HCT116 (cell line): Measurements from ENCODE around the gene LSAMP. TPM values are rescaled to one million over a fixed set of nuclear protein-coding genes. Genes with fewer than 3 reads are reported as not detected.

Experiments
- ATAC-seq: fragments of 200-7000 bp; cut with Tn5 transposase; 2 replicates; pipeline ENCODE4 v1.9.1; 2020; ENCODE audit warnings: mild to moderate bottlenecking, moderate library complexity
- BruUV-seq: library from RNA; stranded (reverse); fragments of 400-500 nt; replicated peaks from 2 replicates; lab custom pipeline; 2021; lab: Mats Ljungman, UMichigan
- CTCF ChIA-PET: fragments of 300-600 bp; sonication (Branson Sonifier 250); formaldehyde crosslinking; loops from one replicate; lab custom pipeline; 2021; ENCODE audit warnings: antibody characterized with exemption; lab: Charles Lee
- POLR2A ChIA-PET: fragments of 300-600, 350-600 bp; sonication (Branson Sonifier 250); formaldehyde crosslinking; loops from one replicate; lab custom pipeline; 2021; ENCODE audit warnings: antibody characterized with exemption; lab: Charles Lee
- RAD21 ChIA-PET, 2 experiments: fragments of 300-600 bp; sonication (Branson Sonifier 250); formaldehyde crosslinking; loops; one replicate each; lab custom pipeline; 2023; ENCODE audit warnings: low total read pairs in 2 of 2; ENCODE audit not compliant: uncharacterized antibody in 2 of 2, unreplicated experiment in 2 of 2, low non-redundant PET in 1 of 2; lab: Charles Lee
- DNase-seq: peaks from one replicate; pipeline ENCODE4 v3.0.0-alpha.2; 2010; ENCODE audit warnings: low read depth, low spot score
- H2AFZ ChIP-seq: fragments of 200-600 bp; shearing (Covaris generic), sonication (generic); 2 replicates; pipeline ENCODE4 v1.6.1; 2017; ENCODE audit warnings: low read depth, mixed run types, mixed read lengths, antibody characterized with exemption, low read length; ENCODE audit not compliant: poor library complexity, severe bottlenecking
- H3K27ac ChIP-seq: 2 replicates; pipeline ENCODE4 v1.5.1; 2012; ENCODE audit warnings: low read depth, low read length
- H3K27me3 ChIP-seq: fragments of 200-600 bp; sonication (generic); 2 replicates; pipeline ENCODE4 v1.6.1; 2016; ENCODE audit warnings: mixed run types, low read length, mixed read lengths; ENCODE audit not compliant: insufficient read depth
- H3K36me3 ChIP-seq, 2 experiments: fragments of 200-500 bp in 1 of 2; fragments of 200-600 bp in 1 of 2; sonication (Bioruptor generic) in 1 of 2; sonication (generic) in 1 of 2; 2 replicates each; pipeline versions ENCODE4 v1.5.1 to v1.6.1; 2014 to 2016; ENCODE audit warnings: low read length in 2 of 2, inconsistent platforms in 1 of 2, mixed read lengths in 1 of 2, mixed run types in 1 of 2; ENCODE audit not compliant: insufficient read depth in 2 of 2, control insufficient read depth in 1 of 2
- H3K4me1 ChIP-seq, 2 experiments: fragments of 200-600 bp in 1 of 2; sonication (generic) in 1 of 2; 2 replicates each; pipeline versions ENCODE4 v1.5.1 to v1.6.1; 2012 to 2017; ENCODE audit warnings: low read length in 2 of 2, inconsistent platforms in 1 of 2, mild to moderate bottlenecking in 1 of 2, mixed read lengths in 1 of 2, mixed run types in 1 of 2, moderate library complexity in 1 of 2; ENCODE audit not compliant: insufficient read depth in 2 of 2, control insufficient read depth in 1 of 2
- H3K4me2 ChIP-seq: fragments of 200-600 bp; sonication (generic); 2 replicates; pipeline ENCODE4 v1.6.1; 2017; ENCODE audit warnings: mixed run types, low read length, mixed read lengths
- H3K4me3 ChIP-seq, 2 experiments: fragments of 200-600 bp in 1 of 2; sonication (generic) in 1 of 2; replicated peaks in 1 of 2; 2 replicates each; pipeline ENCODE4 v1.5.1; 2011 to 2016; ENCODE audit warnings: low read length in 2 of 2, control low read depth in 1 of 2, low read depth in 1 of 2, mild to moderate bottlenecking in 1 of 2, mixed read lengths in 1 of 2, mixed run types in 1 of 2
- H3K79me2 ChIP-seq: fragments of 200-600 bp; sonication (generic); 2 replicates; pipeline ENCODE4 v1.6.1; 2017; ENCODE audit warnings: mild to moderate bottlenecking, mixed run types, low read length, moderate library complexity, mixed read lengths; ENCODE audit not compliant: insufficient read depth
- H3K9ac ChIP-seq: fragments of 200-600 bp; sonication (generic); 2 replicates; pipeline ENCODE4 v1.6.1; 2016; ENCODE audit warnings: low read length, mixed read lengths
- H3K9me2 ChIP-seq: fragments of 200-600 bp; sonication (generic), shearing (Covaris generic); 2 replicates; pipeline ENCODE4 v1.6.1; 2017; ENCODE audit warnings: mixed run types, mild to moderate bottlenecking, moderate library complexity; ENCODE audit not compliant: insufficient read depth
- H3K9me3 ChIP-seq, 2 experiments: fragments of 200-500 bp in 1 of 2; fragments of 200-600 bp in 1 of 2; sonication (Bioruptor generic) in 1 of 2; sonication (generic) in 1 of 2; 2 replicates each; pipeline ENCODE4 v1.6.1; 2014 to 2017; ENCODE audit warnings: low read length in 2 of 2, mixed read lengths in 2 of 2, inconsistent platforms in 1 of 2, low read depth in 1 of 2, mild to moderate bottlenecking in 1 of 2, mixed run types in 1 of 2, moderate library complexity in 1 of 2; ENCODE audit not compliant: control insufficient read depth in 1 of 2, insufficient read depth in 1 of 2
- H4K20me1 ChIP-seq: fragments of 200-600 bp; sonication (generic), shearing (Covaris generic); 2 replicates; pipeline ENCODE4 v1.6.1; 2017; ENCODE audit warnings: mixed run types, mild to moderate bottlenecking, moderate library complexity; ENCODE audit not compliant: insufficient read depth
- CBX3 ChIP-seq: IDR thresholded peaks from 2 replicates; pipeline ENCODE4 v1.6.1; 2012; ENCODE audit warnings: low read depth
- CEBPB ChIP-seq: IDR thresholded peaks from 2 replicates; pipeline ENCODE4 v1.6.1; 2012; ENCODE audit warnings: low read depth
- EGR1 ChIP-seq: IDR thresholded peaks from 2 replicates; pipeline ENCODE4 v1.6.1; 2012; ENCODE audit warnings: low read depth
- ELF1 ChIP-seq: IDR thresholded peaks from 2 replicates; pipeline ENCODE4 v1.6.1; 2012; ENCODE audit warnings: low read depth, borderline replicate concordance
- EZH2 ChIP-seq: fragments of 200-600 bp; sonication (generic); IDR thresholded peaks from 2 replicates; pipeline ENCODE4 v1.6.1; 2017; ENCODE audit warnings: antibody characterized with exemption, mixed run types
- EZH2phosphoT487 ChIP-seq: fragments of 200-600 bp; IDR thresholded peaks from 2 replicates; pipeline ENCODE4 v1.6.1; 2018; ENCODE audit warnings: antibody characterized with exemption, borderline replicate concordance
- POLR2A ChIP-seq: IDR thresholded peaks from 2 replicates; pipeline ENCODE4 v1.7.0; 2011; ENCODE audit warnings: borderline replicate concordance; ENCODE audit not compliant: insufficient read depth, insufficient read length; ENCODE audit errors: extremely low read depth
- SIN3A ChIP-seq: IDR thresholded peaks from 2 replicates; pipeline ENCODE4 v1.6.1; 2012; ENCODE audit warnings: low read depth
- SP1 ChIP-seq: IDR thresholded peaks from 2 replicates; pipeline ENCODE4 v1.6.1; 2012; ENCODE audit warnings: low read depth
- TCF7L2 ChIP-seq: IDR thresholded peaks from 2 replicates; pipeline ENCODE4 v1.7.0; 2011; ENCODE audit warnings: borderline replicate concordance, inconsistent platforms; ENCODE audit not compliant: insufficient read depth, insufficient read length; ENCODE audit errors: extremely low read depth
- YY1 ChIP-seq: IDR thresholded peaks from 2 replicates; pipeline ENCODE4 v1.6.1; 2011; ENCODE audit warnings: low read length, low read depth, moderate library complexity, mild to moderate bottlenecking; ENCODE audit not compliant: insufficient replicate concordance; ENCODE audit errors: extremely low read depth
- ZFX ChIP-seq: fragments of 450-650 bp; IDR thresholded peaks from 2 replicates; pipeline ENCODE4 v1.6.1; 2017
- ZNF274 ChIP-seq: fragments of 200-500 bp; sonication (Bioruptor generic); IDR thresholded peaks from 2 replicates; pipeline ENCODE4 v1.6.1; 2014; ENCODE audit warnings: mild to moderate bottlenecking, low read depth, low read length, inconsistent platforms
- intact Hi-C: fragments of 100-400 bp; cut with micrococcal nuclease; formaldehyde crosslinking; loops from 2 replicates; pipeline ENCODE4 v1.10.0; 2022
- total RNA-seq: library from RNA; stranded (reverse); gene quantifications from one replicate; pipeline ENCODE4 v1.2.1, GENCODE V29; 2021; ENCODE audit not compliant: unreplicated experiment
- TF ChIP-seq, protein P1 (sequence below), 3 experiments: fragments of 200-600 bp in 1 of 3; sonication (generic) in 1 of 3; IDR thresholded peaks in 2 of 3; conservative IDR thresholded peaks in 1 of 3; 2 replicates each; pipeline ENCODE4 v1.5.1; 2012 to 2017; ENCODE audit warnings: low read depth in 2 of 3, low read length in 2 of 3, antibody characterized with exemption in 1 of 3, borderline replicate concordance in 1 of 3, control low read depth in 1 of 3, mild to moderate bottlenecking in 1 of 3, mixed read lengths in 1 of 3, mixed run types in 1 of 3, moderate library complexity in 1 of 3; ENCODE audit not compliant: insufficient read depth in 1 of 3
- TF ChIP-seq, protein P2 (sequence below): IDR thresholded peaks from 2 replicates; pipeline ENCODE4 v1.6.1; 2011; ENCODE audit warnings: mild to moderate bottlenecking, low read length, moderate library complexity; ENCODE audit not compliant: insufficient replicate concordance; ENCODE audit errors: extremely low read depth
- TF ChIP-seq, protein P3 (sequence below): IDR thresholded peaks from 2 replicates; pipeline ENCODE4 v1.6.1; 2012
- TF ChIP-seq, protein P4 (sequence below): IDR thresholded peaks from 2 replicates; pipeline ENCODE4 v1.6.1; 2012; ENCODE audit warnings: low read depth

Gene LSAMP
- total RNA-seq, 1 experiment from 2014 or later, result 0.25 TPM

DNA sequence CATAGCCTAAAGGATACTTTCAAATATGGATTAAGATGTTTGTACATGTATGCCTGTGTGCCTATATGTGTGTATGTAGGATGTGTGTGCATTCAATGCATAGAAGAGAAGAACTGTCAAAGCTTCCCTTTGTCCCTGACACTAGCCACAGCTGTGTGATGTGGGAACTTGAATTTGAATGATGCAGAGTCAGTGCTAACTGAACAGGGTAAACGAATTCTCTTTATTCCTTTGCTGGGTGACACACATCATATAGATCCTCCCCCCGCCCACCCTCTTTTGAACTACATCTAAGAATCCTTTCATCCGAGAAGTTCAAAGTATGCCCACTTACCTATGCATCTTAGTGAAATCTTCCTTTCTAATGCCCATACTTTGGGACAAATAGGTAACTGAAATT, 593.7 kb downstream of the LSAMP start (continued):
- TF ChIP-seq, protein P1, sequence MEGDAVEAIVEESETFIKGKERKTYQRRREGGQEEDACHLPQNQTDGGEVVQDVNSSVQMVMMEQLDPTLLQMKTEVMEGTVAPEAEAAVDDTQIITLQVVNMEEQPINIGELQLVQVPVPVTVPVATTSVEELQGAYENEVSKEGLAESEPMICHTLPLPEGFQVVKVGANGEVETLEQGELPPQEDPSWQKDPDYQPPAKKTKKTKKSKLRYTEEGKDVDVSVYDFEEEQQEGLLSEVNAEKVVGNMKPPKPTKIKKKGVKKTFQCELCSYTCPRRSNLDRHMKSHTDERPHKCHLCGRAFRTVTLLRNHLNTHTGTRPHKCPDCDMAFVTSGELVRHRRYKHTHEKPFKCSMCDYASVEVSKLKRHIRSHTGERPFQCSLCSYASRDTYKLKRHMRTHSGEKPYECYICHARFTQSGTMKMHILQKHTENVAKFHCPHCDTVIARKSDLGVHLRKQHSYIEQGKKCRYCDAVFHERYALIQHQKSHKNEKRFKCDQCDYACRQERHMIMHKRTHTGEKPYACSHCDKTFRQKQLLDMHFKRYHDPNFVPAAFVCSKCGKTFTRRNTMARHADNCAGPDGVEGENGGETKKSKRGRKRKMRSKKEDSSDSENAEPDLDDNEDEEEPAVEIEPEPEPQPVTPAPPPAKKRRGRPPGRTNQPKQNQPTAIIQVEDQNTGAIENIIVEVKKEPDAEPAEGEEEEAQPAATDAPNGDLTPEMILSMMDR (IDR thresholded peaks at IDR 0.05 in 2 of 3, conservative IDR thresholded peaks at IDR 0.05 in 1 of 3; ENCODE audit: borderline replicate concordance in 1 of 3, insufficient read depth in 1 of 3, low read depth in 2 of 3, low read length in 2 of 3), result no peak

DNA sequence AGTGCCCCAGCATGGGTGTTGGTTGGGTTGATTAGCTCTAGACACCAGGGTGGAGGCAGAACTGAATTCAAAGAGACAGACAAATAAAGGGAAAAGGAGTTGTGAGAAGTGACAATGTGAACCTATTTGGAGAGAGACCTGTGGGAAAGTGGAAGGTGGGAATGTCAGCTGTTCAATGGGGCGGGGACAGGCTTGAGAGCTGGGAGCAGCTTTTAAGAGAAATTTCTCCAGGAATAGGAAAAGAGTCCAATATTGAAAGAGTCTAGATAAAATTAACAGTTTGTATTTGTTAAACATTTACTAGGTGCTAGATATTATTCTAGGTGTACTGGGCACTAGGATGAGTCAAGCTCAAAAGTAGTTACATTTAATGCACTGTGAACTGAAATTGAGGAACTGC, 596.6 kb downstream of the LSAMP start:
- no peak for DNase-seq
- Histone ChIP-seq H3K27me3 (peaks cover 41% of the 10 kb centered on the region), H3K9me3 (no peaks in the 10 kb centered on the region), H3K9ac (no peak overlapping the region), H3K27ac (no peak overlapping the region), H3K4me3 (no peak overlapping the region), H3K4me1 (no peaks in the 10 kb centered on the region), H3K9me2 (no peaks in the 10 kb centered on the region), H2AFZ (no peak overlapping the region), H3K79me2 (no peaks in the 10 kb centered on the region), H3K36me3 (no peaks in the 10 kb centered on the region), H4K20me1 (no peaks in the 10 kb centered on the region), H3K4me2 (no peak overlapping the region)
- intact Hi-C loops, result no loop called here
- ATAC-seq, result no peak
- BruUV-seq, result no TSS peak
- ChIA-PET POLR2A (no interaction called here), RAD21 (no interaction called here), CTCF (interaction anchor here (1.0 kb wide), 1 partner anchor 74 kb away, joined by 3 read pairs; no protein-coding TSS in a partner anchor)
- TF ChIP-seq POLR2A, result no peak
- TF ChIP-seq, protein P2, sequence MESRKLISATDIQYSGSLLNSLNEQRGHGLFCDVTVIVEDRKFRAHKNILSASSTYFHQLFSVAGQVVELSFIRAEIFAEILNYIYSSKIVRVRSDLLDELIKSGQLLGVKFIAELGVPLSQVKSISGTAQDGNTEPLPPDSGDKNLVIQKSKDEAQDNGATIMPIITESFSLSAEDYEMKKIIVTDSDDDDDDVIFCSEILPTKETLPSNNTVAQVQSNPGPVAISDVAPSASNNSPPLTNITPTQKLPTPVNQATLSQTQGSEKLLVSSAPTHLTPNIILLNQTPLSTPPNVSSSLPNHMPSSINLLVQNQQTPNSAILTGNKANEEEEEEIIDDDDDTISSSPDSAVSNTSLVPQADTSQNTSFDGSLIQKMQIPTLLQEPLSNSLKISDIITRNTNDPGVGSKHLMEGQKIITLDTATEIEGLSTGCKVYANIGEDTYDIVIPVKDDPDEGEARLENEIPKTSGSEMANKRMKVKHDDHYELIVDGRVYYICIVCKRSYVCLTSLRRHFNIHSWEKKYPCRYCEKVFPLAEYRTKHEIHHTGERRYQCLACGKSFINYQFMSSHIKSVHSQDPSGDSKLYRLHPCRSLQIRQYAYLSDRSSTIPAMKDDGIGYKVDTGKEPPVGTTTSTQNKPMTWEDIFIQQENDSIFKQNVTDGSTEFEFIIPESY, result no peak
- no peak for TF ChIP-seq ZNF274
- TF ChIP-seq ZFX, result no peak
- TF ChIP-seq YY1, result no peak
- TF ChIP-seq, protein P3, sequence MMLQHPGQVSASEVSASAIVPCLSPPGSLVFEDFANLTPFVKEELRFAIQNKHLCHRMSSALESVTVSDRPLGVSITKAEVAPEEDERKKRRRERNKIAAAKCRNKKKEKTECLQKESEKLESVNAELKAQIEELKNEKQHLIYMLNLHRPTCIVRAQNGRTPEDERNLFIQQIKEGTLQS, result no peak
- no peak for TF ChIP-seq SP1
- TF ChIP-seq CEBPB, result no peak
- no peak for TF ChIP-seq ELF1
- no peak for TF ChIP-seq TCF7L2
- TF ChIP-seq EZH2phosphoT487, result no peak
- TF ChIP-seq, protein P4, sequence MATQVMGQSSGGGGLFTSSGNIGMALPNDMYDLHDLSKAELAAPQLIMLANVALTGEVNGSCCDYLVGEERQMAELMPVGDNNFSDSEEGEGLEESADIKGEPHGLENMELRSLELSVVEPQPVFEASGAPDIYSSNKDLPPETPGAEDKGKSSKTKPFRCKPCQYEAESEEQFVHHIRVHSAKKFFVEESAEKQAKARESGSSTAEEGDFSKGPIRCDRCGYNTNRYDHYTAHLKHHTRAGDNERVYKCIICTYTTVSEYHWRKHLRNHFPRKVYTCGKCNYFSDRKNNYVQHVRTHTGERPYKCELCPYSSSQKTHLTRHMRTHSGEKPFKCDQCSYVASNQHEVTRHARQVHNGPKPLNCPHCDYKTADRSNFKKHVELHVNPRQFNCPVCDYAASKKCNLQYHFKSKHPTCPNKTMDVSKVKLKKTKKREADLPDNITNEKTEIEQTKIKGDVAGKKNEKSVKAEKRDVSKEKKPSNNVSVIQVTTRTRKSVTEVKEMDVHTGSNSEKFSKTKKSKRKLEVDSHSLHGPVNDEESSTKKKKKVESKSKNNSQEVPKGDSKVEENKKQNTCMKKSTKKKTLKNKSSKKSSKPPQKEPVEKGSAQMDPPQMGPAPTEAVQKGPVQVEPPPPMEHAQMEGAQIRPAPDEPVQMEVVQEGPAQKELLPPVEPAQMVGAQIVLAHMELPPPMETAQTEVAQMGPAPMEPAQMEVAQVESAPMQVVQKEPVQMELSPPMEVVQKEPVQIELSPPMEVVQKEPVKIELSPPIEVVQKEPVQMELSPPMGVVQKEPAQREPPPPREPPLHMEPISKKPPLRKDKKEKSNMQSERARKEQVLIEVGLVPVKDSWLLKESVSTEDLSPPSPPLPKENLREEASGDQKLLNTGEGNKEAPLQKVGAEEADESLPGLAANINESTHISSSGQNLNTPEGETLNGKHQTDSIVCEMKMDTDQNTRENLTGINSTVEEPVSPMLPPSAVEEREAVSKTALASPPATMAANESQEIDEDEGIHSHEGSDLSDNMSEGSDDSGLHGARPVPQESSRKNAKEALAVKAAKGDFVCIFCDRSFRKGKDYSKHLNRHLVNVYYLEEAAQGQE, result no peak
- no peak for TF ChIP-seq EGR1
- no peak for TF ChIP-seq SIN3A
- no peak for TF ChIP-seq EZH2
- TF ChIP-seq CBX3, result no peak
